NT2/D1 (cell line): ENCODE data around the gene ENPP1.

Experiments used
- DNase-seq: peaks from one replicate; pipeline ENCODE4 v3.0.0-alpha.2; 2011; ENCODE audit warnings: low read depth, low spot score
- H3K27me3 ChIP-seq: 2 replicates; pipeline ENCODE4 v1.6.0; 2011; ENCODE audit warnings: mild to moderate bottlenecking; ENCODE audit not compliant: insufficient read length, insufficient read depth
- H3K36me3 ChIP-seq: 2 replicates; pipeline ENCODE4 v1.6.1; 2011; ENCODE audit warnings: mild to moderate bottlenecking, low read length, mixed read lengths; ENCODE audit not compliant: insufficient read depth, insufficient read length
- H3K4me1 ChIP-seq: 2 replicates; pipeline ENCODE4 v1.5.1; 2011; ENCODE audit not compliant: insufficient read depth, insufficient read length
- H3K4me3 ChIP-seq: 2 replicates; pipeline ENCODE4 v1.5.1; 2011; ENCODE audit warnings: low read depth; ENCODE audit not compliant: insufficient read length
- H3K9ac ChIP-seq: 2 replicates; pipeline ENCODE4 v1.6.0; 2011; ENCODE audit warnings: low read depth; ENCODE audit not compliant: insufficient read length
- H3K9me3 ChIP-seq: 2 replicates; pipeline ENCODE4 v1.5.1; 2011; ENCODE audit warnings: mild to moderate bottlenecking, low read length; ENCODE audit not compliant: insufficient read depth
- SUZ12 ChIP-seq: IDR thresholded peaks from 2 replicates; pipeline ENCODE4 v1.6.1; 2011; ENCODE audit not compliant: insufficient read length, insufficient read depth; ENCODE audit errors: extremely low read depth
- YY1 ChIP-seq: IDR thresholded peaks from 2 replicates; pipeline ENCODE4 v1.6.1; 2011; ENCODE audit not compliant: insufficient read length, insufficient read depth
- ZNF274 ChIP-seq: IDR thresholded peaks from 2 replicates; pipeline ENCODE4 v1.6.1; 2011; ENCODE audit warnings: mild to moderate bottlenecking, low read depth, low read length

Gene ENPP1

GRCh38 chr6:131775886-131776285, 31.9 kb upstream of the ENPP1 start:
- DNase-seq, result no peak

GRCh38 chr6:131776985-131777384, 30.8 kb upstream of the ENPP1 start:
- peaks cover 3% of the 10 kb centered on the region; the same call in 1 of the 2 replicates for H3K9me3 ChIP-seq
- H3K4me1 ChIP-seq, result no peaks in the 10 kb centered on the region
- no peak overlapping the region for H3K9ac ChIP-seq
- no peaks in the 10 kb centered on the region for H3K36me3 ChIP-seq
- H3K4me3 ChIP-seq, result no peak overlapping the region
- TF ChIP-seq YY1, result no peak
- TF ChIP-seq ZNF274, result no peak
- TF ChIP-seq SUZ12, result no peak
- no peaks in the 10 kb centered on the region for H3K27me3 ChIP-seq
- DNase-seq, result no peak

More at GRCh38 chr6:131775886-131776285, 31.9 kb upstream of the ENPP1 start:
- H3K4me3 ChIP-seq, result no peak overlapping the region
- H3K9ac ChIP-seq, result no peak overlapping the region
- peaks cover 7% of the 10 kb centered on the region; the same call in 1 of the 2 replicates for H3K9me3 ChIP-seq
- H3K4me1 ChIP-seq, result no peaks in the 10 kb centered on the region
- H3K36me3 ChIP-seq, result no peaks in the 10 kb centered on the region
- no peaks in the 10 kb centered on the region for H3K27me3 ChIP-seq
- TF ChIP-seq SUZ12 (no peak), ZNF274 (no peak), YY1 (no peak)

GRCh38 chr6:131778169-131778568, 29.7 kb upstream of the ENPP1 start:
- no peak for TF ChIP-seq SUZ12
- TF ChIP-seq ZNF274, result no peak
- no peak for TF ChIP-seq YY1
- H3K36me3 ChIP-seq, result no peaks in the 10 kb centered on the region
- no peaks in the 10 kb centered on the region for H3K9me3 ChIP-seq
- H3K9ac ChIP-seq, result no peak overlapping the region
- no peaks in the 10 kb centered on the region for H3K27me3 ChIP-seq
- no peak for DNase-seq
- no peaks in the 10 kb centered on the region for H3K4me1 ChIP-seq
- no peak overlapping the region for H3K4me3 ChIP-seq

GRCh38 chr6:131779304-131779703, 28.5 kb upstream of the ENPP1 start:
- Histone ChIP-seq H3K9me3 (no peaks in the 10 kb centered on the region), H3K27me3 (no peaks in the 10 kb centered on the region), H3K9ac (no peak overlapping the region), H3K4me3 (no peak overlapping the region), H3K36me3 (no peaks in the 10 kb centered on the region), H3K4me1 (no peaks in the 10 kb centered on the region)
- TF ChIP-seq YY1 (no peak), ZNF274 (no peak), SUZ12 (no peak)
- no peak for DNase-seq

GRCh38 chr6:131780600-131780999, 27.2 kb upstream of the ENPP1 start:
- no peak overlapping the region for H3K9ac ChIP-seq
- H3K4me3 ChIP-seq, result no peak overlapping the region
- no peak for DNase-seq
- H3K9me3 ChIP-seq, result no peaks in the 10 kb centered on the region
- H3K36me3 ChIP-seq, result no peaks in the 10 kb centered on the region
- TF ChIP-seq YY1, result no peak
- no peak for TF ChIP-seq ZNF274
- TF ChIP-seq SUZ12, result no peak
- no peaks in the 10 kb centered on the region for H3K4me1 ChIP-seq
- no peaks in the 10 kb centered on the region for H3K27me3 ChIP-seq

- Histone ChIP-seq H3K4me1 (no peaks in the 10 kb centered on the region), H3K9me3 (no peaks in the 10 kb centered on the region), H3K36me3 (no peaks in the 10 kb centered on the region), H3K27me3 (no peaks in the 10 kb centered on the region), H3K4me3 (no peak overlapping the region), H3K9ac (no peak overlapping the region)
- TF ChIP-seq ZNF274 (no peak), YY1 (no peak), SUZ12 (no peak)
- no peak for DNase-seq
Observed at GRCh38 chr6:131781687-131782086, 26.1 kb upstream of the ENPP1 start.

GRCh38 chr6:131782764-131783163, 25.1 kb upstream of the ENPP1 start:
- Histone ChIP-seq H3K9ac (no peak overlapping the region), H3K27me3 (no peaks in the 10 kb centered on the region), H3K36me3 (no peaks in the 10 kb centered on the region), H3K9me3 (no peaks in the 10 kb centered on the region), H3K4me1 (no peaks in the 10 kb centered on the region), H3K4me3 (no peak overlapping the region)
- no peak for DNase-seq
- TF ChIP-seq ZNF274 (no peak), SUZ12 (no peak), YY1 (no peak)
